GM04504 (cell line): Measurements from ENCODE around the gene TMCO4.

Experiments used
- DNase-seq: peaks from one replicate; pipeline ENCODE4 v3.0.0-alpha.2; 2012; ENCODE audit warnings: low read depth

The TMCO4 gene

GRCh38 chr1:19715334-19716203 is 84.1 kb downstream of the TMCO4 start:
- peak; percentile 89 for DNase-seq

DNA sequence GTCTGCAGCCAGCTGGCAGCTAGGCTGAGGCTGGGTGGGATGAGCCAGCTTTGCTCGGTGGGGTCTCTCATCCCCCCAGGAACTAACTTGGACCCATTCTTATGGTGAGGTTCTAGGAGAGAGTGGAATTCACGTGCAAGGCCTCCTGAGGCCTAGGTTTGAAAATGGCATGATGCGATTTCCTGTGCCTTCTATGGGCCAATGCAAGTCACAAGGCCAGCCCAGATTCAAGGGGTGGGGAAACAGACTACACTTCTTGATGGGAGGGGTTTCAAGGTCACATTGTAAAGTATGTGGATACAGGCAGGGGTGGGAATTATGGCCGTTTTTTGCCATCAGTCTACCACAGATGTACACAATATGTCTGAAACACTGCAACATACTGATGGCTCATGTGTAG is 86.8 kb downstream of the TMCO4 start:
- DNase-seq = no peak

DNA sequence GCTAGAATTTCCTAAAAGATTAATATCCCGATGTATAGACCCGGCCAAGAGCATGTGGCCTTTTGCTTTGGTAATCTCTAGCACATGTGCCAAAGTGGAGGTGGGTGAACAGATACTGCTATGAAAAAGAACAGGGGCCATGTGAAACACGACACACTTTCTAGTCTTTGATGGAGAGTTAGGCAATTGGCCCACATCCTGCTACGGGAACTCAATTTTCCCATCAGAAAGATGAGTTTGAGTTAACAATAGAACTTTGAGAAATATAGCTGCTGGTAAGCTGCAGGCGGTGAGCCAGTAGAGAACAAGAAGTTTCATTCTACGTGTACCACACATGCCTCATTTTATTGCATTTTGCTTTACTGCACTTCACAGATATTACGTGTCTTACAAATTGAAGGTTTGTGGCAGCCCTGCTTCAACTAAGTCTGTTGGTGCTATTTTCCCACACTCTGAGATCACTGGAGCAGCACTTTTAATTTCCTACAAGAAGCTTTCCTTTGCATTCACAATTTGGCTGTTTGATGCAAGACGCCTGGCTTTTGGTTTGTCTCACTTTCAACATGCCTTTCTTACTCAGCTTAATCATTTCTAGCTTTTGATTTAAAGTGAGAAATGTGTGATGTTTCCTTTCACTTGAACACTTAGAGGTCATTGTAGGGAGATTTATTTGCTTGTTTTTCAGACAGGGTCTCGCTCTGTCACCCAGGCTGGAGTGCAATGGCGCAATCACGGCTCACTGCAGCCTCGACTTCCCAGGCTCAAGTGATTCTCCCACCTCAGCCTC is 88.7 kb downstream of the TMCO4 start:
- DNase-seq = no peak

- DNase-seq = no peak
Measured at GRCh38 chr1:19709260-19709793, 90.4 kb downstream of the TMCO4 start.

- no peak for DNase-seq
Measured at GRCh38 chr1:19708567-19709110, 91.1 kb downstream of the TMCO4 start.

DNA sequence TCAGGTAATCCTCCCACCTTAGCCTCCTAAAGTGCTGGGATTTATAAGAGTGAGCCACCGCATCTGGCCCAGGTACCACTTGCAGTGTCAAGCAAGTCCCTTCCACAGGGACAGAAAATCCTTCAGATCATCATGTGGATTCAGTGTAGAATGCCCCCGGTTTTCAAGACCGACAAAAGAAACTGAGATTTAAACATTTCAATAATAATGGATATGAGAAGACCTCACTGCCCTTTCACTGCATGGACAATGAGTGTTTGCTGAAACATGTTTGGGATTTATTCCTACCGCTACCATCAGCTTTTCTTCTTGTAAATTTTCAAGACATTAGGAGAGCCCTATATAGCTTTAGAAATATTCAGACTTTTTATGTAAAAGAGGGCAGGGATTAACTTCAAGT is 93.6 kb downstream of the TMCO4 start:
- DNase-seq = no peak

DNA sequence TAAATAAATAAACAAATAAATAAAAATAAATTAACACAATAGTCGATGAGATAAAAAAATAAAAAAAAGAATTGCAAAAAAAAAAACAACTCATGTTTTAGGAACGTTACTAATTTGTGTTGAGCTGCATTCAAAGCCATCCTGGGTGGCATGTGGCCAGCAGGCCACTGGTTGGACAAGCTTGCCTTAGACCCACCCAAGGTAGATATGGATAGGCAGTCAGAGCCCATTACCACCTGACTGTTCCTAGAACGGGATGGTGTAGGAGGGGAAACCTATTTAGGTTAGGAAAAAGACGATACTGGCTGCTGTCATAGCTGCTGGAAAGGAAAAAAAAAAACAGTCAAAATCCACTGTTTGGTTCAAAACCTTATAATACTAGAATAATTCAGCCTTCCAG is 94.3 kb downstream of the TMCO4 start:
- no peak for DNase-seq

DNA sequence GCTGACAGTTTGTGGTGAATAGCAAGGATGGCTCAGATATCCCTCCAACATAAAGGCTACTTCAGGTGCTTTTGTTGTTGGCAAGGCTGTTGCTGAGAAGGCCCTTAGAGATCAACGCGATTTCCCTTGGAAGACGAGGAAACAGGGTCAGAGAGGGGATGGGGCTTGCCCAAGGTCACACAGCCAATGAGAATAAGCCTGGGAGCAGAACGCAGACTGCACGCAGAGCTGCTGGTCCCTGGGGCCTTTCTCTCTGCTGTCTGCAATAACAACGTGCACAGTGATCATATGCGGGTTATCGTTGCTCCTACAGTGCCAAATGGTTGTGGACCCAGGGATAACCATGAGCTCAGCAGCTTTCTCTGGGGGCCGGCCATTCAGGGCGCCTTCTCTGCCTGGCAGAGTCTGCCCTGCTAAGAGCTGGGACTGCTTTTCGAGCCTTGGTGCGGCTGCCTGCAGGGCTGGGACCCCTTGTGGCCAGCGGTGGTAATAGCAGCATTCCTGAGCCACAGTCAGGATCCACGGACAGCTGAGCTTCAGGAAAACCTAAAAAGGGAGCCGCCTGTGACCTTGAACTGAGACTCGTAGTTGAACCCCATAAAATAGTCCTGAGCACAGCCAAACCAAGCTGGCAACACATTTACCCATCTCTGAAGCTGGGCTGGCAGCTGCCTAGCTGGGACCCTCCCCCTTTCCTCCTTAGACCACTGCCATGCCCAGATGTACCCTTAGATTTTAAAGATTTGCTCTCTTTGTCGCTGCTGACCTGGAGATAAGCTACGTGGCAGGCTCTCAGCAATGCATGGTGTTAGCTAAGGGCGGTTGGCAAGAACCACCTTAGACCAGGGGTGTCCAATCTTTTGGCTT is 95.2 kb downstream of the TMCO4 start:
- peak; percentile 37 for DNase-seq

DNA sequence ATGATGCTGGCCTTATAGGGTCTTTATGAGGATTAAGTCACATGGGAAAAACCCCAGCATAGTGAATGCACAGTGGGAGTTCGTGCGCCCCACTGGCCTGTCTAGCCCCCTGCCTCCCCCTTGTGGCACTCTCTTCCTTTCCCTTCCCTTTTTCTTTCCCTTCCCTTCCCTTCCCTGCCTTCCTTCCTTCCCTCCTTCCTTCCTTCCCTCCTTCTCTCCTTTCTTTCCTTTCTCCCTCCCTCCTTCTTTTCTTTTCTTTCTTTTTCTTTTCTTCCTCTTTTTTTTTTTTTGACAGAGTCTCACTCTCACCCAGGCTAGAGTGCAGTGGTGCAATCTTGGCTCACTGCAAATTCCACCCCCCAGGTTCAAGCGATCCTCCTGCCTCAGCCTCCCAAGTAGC is 96.4 kb downstream of the TMCO4 start:
- DNase-seq = no peak

GRCh38 chr1:19700079-19700777 is 99.5 kb downstream of the TMCO4 start:
- DNase-seq = no peak

GRCh38 chr1:19698181-19698580 is 101.5 kb downstream of the TMCO4 start:
- no peak for DNase-seq

DNA sequence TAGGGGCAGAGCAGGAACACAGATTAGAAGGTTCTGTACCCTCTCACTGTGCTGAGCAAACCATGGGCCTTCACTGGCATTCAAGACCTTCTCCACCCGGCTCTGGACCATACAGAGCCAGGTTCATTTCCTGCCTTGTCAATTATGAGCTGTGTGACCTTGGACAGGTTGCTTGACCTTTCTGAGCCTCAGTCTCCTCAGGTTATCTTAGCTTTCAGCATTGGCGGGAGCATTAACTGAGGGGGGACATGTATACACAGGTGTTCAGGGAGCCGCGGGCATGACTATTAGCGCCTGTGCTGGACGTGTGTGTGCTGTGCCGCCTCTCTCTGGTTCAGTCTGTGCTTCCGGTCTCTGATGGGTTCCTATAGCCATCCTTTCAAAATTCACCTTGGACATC is 102.9 kb downstream of the TMCO4 start:
- no peak for DNase-seq

- no peak for DNase-seq
Measured at GRCh38 chr1:19695772-19696171, 103.9 kb downstream of the TMCO4 start.

DNA sequence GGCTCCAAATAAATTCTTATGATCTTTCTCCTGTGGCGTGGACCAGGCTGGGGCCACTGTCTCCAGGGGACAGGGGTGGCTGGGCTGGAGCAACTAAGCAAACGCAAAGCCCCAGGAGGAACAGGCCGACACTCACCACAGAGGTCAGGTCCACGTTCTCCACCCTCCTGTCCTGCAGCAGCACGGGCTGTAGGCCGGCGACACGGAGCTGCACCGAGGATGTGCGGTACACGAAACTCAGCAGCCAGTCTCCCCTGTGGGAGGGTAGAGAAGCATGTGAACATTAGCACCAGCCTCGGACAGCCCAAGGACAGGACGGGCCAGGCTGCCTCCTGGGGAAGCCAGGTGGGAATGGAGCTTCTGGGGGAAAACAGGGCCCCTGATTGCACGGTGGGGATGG is 105.4 kb downstream of the TMCO4 start:
- DNase-seq = no peak

DNA sequence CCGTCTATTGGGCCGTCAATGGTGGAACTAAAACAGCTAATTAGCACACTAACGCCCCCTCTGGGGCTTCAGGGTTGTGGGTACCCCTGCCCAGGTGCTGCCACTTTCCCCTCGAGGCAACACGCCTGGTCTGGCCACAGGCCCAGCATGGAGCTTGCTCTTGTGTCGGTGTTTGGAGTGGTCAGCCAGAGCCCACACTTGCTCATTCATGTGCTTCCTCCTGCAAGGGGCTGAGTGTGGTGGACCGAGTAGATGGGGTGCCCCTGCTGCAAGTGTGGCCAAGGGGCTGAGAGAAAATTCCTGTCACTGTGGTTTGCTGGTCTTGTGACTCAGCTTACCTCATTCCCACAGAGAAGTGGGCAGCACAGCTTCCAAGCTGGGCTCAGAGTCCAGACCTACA is 109.4 kb downstream of the TMCO4 start:
- DNase-seq = no peak

DNA sequence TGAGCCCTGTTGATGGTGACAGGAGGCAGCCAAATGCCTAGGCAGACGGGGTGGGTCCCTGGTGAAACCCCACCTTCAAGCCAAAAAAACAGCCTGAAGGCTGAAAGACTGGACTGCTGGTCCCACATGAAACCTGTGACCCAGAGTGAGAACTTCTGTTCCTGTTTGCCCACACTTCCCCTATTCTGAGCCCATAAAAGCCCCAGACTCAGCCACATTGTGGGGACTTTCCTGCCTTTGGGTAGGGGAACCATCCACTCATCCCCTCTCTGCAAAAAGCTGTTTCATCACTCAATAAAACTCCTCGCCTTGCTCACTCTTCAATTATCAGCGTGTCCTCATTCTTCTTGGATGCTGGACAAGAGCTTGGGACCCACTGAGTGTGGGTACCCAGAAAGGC is 109.9 kb downstream of the TMCO4 start:
- no peak for DNase-seq

- no peak for DNase-seq
Measured at GRCh38 chr1:19689085-19689757, 110.5 kb downstream of the TMCO4 start.

- no peak for DNase-seq
Measured at GRCh38 chr1:19688041-19688842, 111.5 kb downstream of the TMCO4 start.

GRCh38 chr1:19687414-19687813 is 112.3 kb downstream of the TMCO4 start:
- no peak for DNase-seq

DNA sequence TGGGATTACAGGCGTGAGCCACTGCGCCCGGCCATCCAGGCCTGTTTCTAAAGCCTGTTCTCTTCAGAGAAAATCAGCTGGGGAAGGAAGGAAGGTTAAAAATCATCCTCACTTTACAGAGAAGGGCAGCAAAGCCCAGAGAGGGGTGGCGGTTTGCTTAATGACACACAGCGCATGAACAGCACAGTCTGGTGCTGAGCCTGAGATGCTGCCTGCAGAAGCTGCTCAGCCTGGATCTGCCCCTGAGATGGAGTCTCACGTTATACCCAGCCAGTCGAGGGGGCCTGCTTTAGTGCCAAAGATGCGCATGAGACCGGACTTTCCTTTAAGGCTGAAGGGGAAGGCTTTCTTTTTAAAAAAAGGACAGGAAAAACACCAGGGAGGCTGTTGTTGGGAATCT is 113.7 kb downstream of the TMCO4 start:
- no peak for DNase-seq
